Dedifferentiated amniotic fluid mesenchymal stem cell (primary cell): Measurements from ENCODE around the gene CLASP2.
"Not testable (repeated sequence)": the region's sequence is repeated elsewhere in the genome, so short reads cannot be mapped to it uniquely, and the experiment has no call there.

Experiments used
- DNase-seq: peaks from one replicate; pipeline ENCODE4 v3.0.0-alpha.2; 2016; ENCODE audit errors: extremely low spot score

Gene CLASP2

GRCh38 chr3:33451994-33452393 is 266.1 kb downstream of the CLASP2 start:
- DNase-seq = not testable (repeated sequence)

GRCh38 chr3:33447958-33448357 is 270.1 kb downstream of the CLASP2 start:
- DNase-seq = no peak

- not testable (repeated sequence) for DNase-seq
These were observed 270.8 kb downstream of the CLASP2 start for GRCh38 chr3:33447256-33447625.
